ENCODE results near the gene UNC80.

The UNC80 gene

GRCh38 chr2:209936106-209936666 lies 164.6 kb downstream of the UNC80 start:
- peak overlapping the region; percentile 21; the same call in 1 of the 2 replicates for H2AFZ ChIP-seq (ENCODE audit: low read length)
- DNase-seq, result peak; percentile 45
- no peak overlapping the region for H3K4me3 ChIP-seq (ENCODE audit: low read length)
- H3K79me2 ChIP-seq (ENCODE audit: low read length), result no peaks in the 10 kb centered on the region
- no peaks in the 10 kb centered on the region for H3K27me3 ChIP-seq (replicated peaks; ENCODE audit: insufficient read depth, low read length)
- no peak overlapping the region for H3K9ac ChIP-seq (ENCODE audit: low read length)
- H3K27ac ChIP-seq (ENCODE audit: low read length), result no peak overlapping the region
- peak overlapping the region; percentile 26; the same call in 1 of the 2 replicates for H3K4me2 ChIP-seq (ENCODE audit: low read depth, low read length)
- no peaks in the 10 kb centered on the region for H3F3A ChIP-seq (ENCODE audit: insufficient read depth, low read length)
- no peaks in the 10 kb centered on the region for H3K9me2 ChIP-seq (replicated peaks; ENCODE audit: insufficient read depth, low read length)
- H4K20me1 ChIP-seq (ENCODE audit: insufficient read depth, low read length), result no peaks in the 10 kb centered on the region
- no peaks in the 10 kb centered on the region; the same call in 1 of the 2 replicates for H3K4me1 ChIP-seq (ENCODE audit: low read length)
- no peaks in the 10 kb centered on the region for H3K9me3 ChIP-seq (replicated peaks; ENCODE audit: insufficient read depth, low read length)
- H3K36me3 ChIP-seq (replicated peaks; ENCODE audit: insufficient read depth, low read length), result no peaks in the 10 kb centered on the region
- TF ChIP-seq EZH2phosphoT487 (IDR thresholded peaks at IDR 0.05; ENCODE audit: low read length) (no peak), CTCF (IDR thresholded peaks at IDR 0.05; ENCODE audit: low read length) (peak; percentile 45), EZH2 (optimal IDR thresholded peaks at IDR 0.05; ENCODE audit: low read depth, low read length) (no peak)

GRCh38 chr2:209937893-209938292 lies 166.3 kb downstream of the UNC80 start:
- no peaks in the 10 kb centered on the region for H3K36me3 ChIP-seq (replicated peaks; ENCODE audit: insufficient read depth, low read length)
- no peaks in the 10 kb centered on the region; the same call in 1 of the 2 replicates for H3K4me1 ChIP-seq (ENCODE audit: low read length)
- H3F3A ChIP-seq (ENCODE audit: insufficient read depth, low read length), result no peaks in the 10 kb centered on the region
- TF ChIP-seq CTCF (IDR thresholded peaks at IDR 0.05; ENCODE audit: low read length) (no peak), EZH2 (optimal IDR thresholded peaks at IDR 0.05; ENCODE audit: low read depth, low read length) (no peak), EZH2phosphoT487 (IDR thresholded peaks at IDR 0.05; ENCODE audit: low read length) (no peak)
- no peak overlapping the region for H3K4me2 ChIP-seq (ENCODE audit: low read depth, low read length)
- H3K79me2 ChIP-seq (ENCODE audit: low read length), result no peaks in the 10 kb centered on the region
- H3K4me3 ChIP-seq (ENCODE audit: low read length), result no peak overlapping the region
- H3K9ac ChIP-seq (ENCODE audit: low read length), result no peak overlapping the region
- H4K20me1 ChIP-seq (ENCODE audit: insufficient read depth, low read length), result no peaks in the 10 kb centered on the region
- H3K27me3 ChIP-seq (replicated peaks; ENCODE audit: insufficient read depth, low read length), result no peaks in the 10 kb centered on the region
- H3K9me3 ChIP-seq (replicated peaks; ENCODE audit: insufficient read depth, low read length), result no peaks in the 10 kb centered on the region
- H3K27ac ChIP-seq (ENCODE audit: low read length), result no peak overlapping the region
- no peaks in the 10 kb centered on the region for H3K9me2 ChIP-seq (replicated peaks; ENCODE audit: insufficient read depth, low read length)
- DNase-seq, result no peak
- no peak overlapping the region for H2AFZ ChIP-seq (ENCODE audit: low read length)

- Histone ChIP-seq H3K4me3 (ENCODE audit: low read length) (no peak overlapping the region), H3K36me3 (replicated peaks; ENCODE audit: insufficient read depth, low read length) (no peaks in the 10 kb centered on the region), H2AFZ (ENCODE audit: low read length) (no peak overlapping the region), H3K9me2 (replicated peaks; ENCODE audit: insufficient read depth, low read length) (no peaks in the 10 kb centered on the region), H3F3A (ENCODE audit: insufficient read depth, low read length) (no peaks in the 10 kb centered on the region), H3K9ac (ENCODE audit: low read length) (no peak overlapping the region), H3K27me3 (replicated peaks; ENCODE audit: insufficient read depth, low read length) (no peaks in the 10 kb centered on the region), H3K9me3 (replicated peaks; ENCODE audit: insufficient read depth, low read length) (no peaks in the 10 kb centered on the region), H4K20me1 (ENCODE audit: insufficient read depth, low read length) (no peaks in the 10 kb centered on the region), H3K27ac (ENCODE audit: low read length) (no peak overlapping the region), H3K4me1 (ENCODE audit: low read length) (no peaks in the 10 kb centered on the region; the same call in 1 of the 2 replicates), H3K4me2 (ENCODE audit: low read depth, low read length) (no peak overlapping the region), H3K79me2 (ENCODE audit: low read length) (no peaks in the 10 kb centered on the region)
- no peak for TF ChIP-seq EZH2 (optimal IDR thresholded peaks at IDR 0.05; ENCODE audit: low read depth, low read length)
- TF ChIP-seq EZH2phosphoT487 (IDR thresholded peaks at IDR 0.05; ENCODE audit: low read length), result no peak
- no peak for TF ChIP-seq CTCF (IDR thresholded peaks at IDR 0.05; ENCODE audit: low read length)
- no peak for DNase-seq
Observed at GRCh38 chr2:209938906-209939305, 167.3 kb downstream of the UNC80 start.

Data from MM.1S (cell line).